CD14-positive monocyte (primary cell): ENCODE results near the gene CCNJL. TPM values are rescaled to one million over a fixed set of nuclear protein-coding genes. Genes with fewer than 3 reads are reported as not detected.
A peak's percentile ranks its signal among the peaks of the same experiment; 100 is the strongest.

Source experiments
- DNase-seq, 3 donors: peaks; one replicate each; pipeline ENCODE4 v3.0.0-alpha.2; 2011 to 2022
- H2AFZ ChIP-seq: 2 replicates; pipeline ENCODE4 v1.6.0; 2012; ENCODE audit warnings: mild to moderate bottlenecking, low read depth, low read length, inconsistent platforms; ENCODE audit not compliant: insufficient read depth, poor library complexity, severe bottlenecking
- H3K27ac ChIP-seq, 2 donors: 1 replicate in 1 of 2; 2 replicates in 1 of 2; pipeline ENCODE4 v1.5.1; 2012 to 2013; ENCODE audit warnings: low read length in 2 of 2, control low read depth in 1 of 2, inconsistent platforms in 1 of 2, low read depth in 1 of 2, mild to moderate bottlenecking in 1 of 2
- H3K27me3 ChIP-seq, 2 donors: one replicate each; pipeline versions ENCODE4 v1.6.0 to v1.6.1; 2011 to 2013; ENCODE audit warnings: low read length in 2 of 2; ENCODE audit not compliant: control insufficient read depth in 2 of 2, insufficient read depth in 2 of 2
- H3K36me3 ChIP-seq, 2 donors: replicated peaks in 1 of 2; 1 replicate in 1 of 2; 2 replicates in 1 of 2; pipeline versions ENCODE4 v1.5.1 to v1.6.1; 2012 to 2013; ENCODE audit warnings: low read length in 2 of 2, control low read depth in 1 of 2, inconsistent platforms in 1 of 2, mild to moderate bottlenecking in 1 of 2; ENCODE audit not compliant: insufficient read depth in 2 of 2, control insufficient read depth in 1 of 2
- H3K4me1 ChIP-seq, 2 donors: 1 replicate in 1 of 2; 2 replicates in 1 of 2; pipeline versions ENCODE4 v1.5.1 to v1.6.1; 2012 to 2013; ENCODE audit warnings: low read length in 2 of 2, control low read depth in 1 of 2, inconsistent platforms in 1 of 2, mild to moderate bottlenecking in 1 of 2, moderate library complexity in 1 of 2; ENCODE audit not compliant: insufficient read depth in 2 of 2, control insufficient read depth in 1 of 2
- H3K4me2 ChIP-seq: replicated peaks from 2 replicates; pipeline ENCODE3; 2012; ENCODE audit warnings: low read length, moderate library complexity, mild to moderate bottlenecking; ENCODE audit not compliant: poor library complexity, severe bottlenecking; ENCODE audit errors: extremely low read depth
- H3K4me3 ChIP-seq, 3 experiments: fragments of 200-600 bp in 1 of 3; sonication (generic) in 1 of 3; replicated peaks in 1 of 3; 1 replicate in 2 of 3; 2 replicates in 1 of 3; pipeline ENCODE4 v1.5.1; 2011 to 2013; ENCODE audit warnings: low read length in 3 of 3, mild to moderate bottlenecking in 3 of 3, control low read depth in 2 of 3, low read depth in 2 of 3, inconsistent platforms in 1 of 3, moderate library complexity in 1 of 3
- H3K79me2 ChIP-seq: 2 replicates; pipeline ENCODE4 v1.6.0; 2012; ENCODE audit warnings: mild to moderate bottlenecking, control low read depth, inconsistent platforms, low read length, moderate library complexity; ENCODE audit not compliant: insufficient read depth
- H3K9ac ChIP-seq: 2 replicates; pipeline ENCODE4 v1.6.0; 2017; ENCODE audit warnings: low read length, mild to moderate bottlenecking; ENCODE audit not compliant: insufficient read depth, poor library complexity, severe bottlenecking
- H3K9me3 ChIP-seq, 2 donors: replicated peaks in 1 of 2; 1 replicate in 1 of 2; 2 replicates in 1 of 2; pipeline versions ENCODE4 v1.5.1 to v1.6.1; 2012 to 2013; ENCODE audit warnings: low read length in 2 of 2, control low read depth in 1 of 2; ENCODE audit not compliant: control insufficient read depth in 1 of 2, insufficient read depth in 1 of 2
- H4K20me1 ChIP-seq: 2 replicates; pipeline ENCODE4 v1.6.0; 2012; ENCODE audit warnings: mild to moderate bottlenecking, low read length, control low read depth, moderate library complexity; ENCODE audit not compliant: insufficient read depth
- H3K27ac Mint-ChIP-seq, 7 donors: one replicate each; pipeline ENCODE4 v1.8.0; 2020; ENCODE audit warnings: mild to moderate bottlenecking in 7 of 7, mixed read lengths in 7 of 7, moderate library complexity in 6 of 7, inconsistent platforms in 2 of 7
- H3K27me3 Mint-ChIP-seq, 3 donors: one replicate each; pipeline ENCODE4 v1.8.0; 2021 to 2022; ENCODE audit warnings: low read depth in 3 of 3, mild to moderate bottlenecking in 3 of 3, mixed read lengths in 3 of 3, moderate library complexity in 3 of 3, inconsistent platforms in 1 of 3
- H3K36me3 Mint-ChIP-seq, 2 donors: one replicate each; pipeline ENCODE4 v1.8.0; 2020; ENCODE audit warnings: mixed read lengths in 2 of 2, inconsistent platforms in 1 of 2, mild to moderate bottlenecking in 1 of 2
- H3K4me1 Mint-ChIP-seq: one replicate; pipeline ENCODE4 v1.8.0; 2020; ENCODE audit warnings: mild to moderate bottlenecking, mixed read lengths
- H3K4me3 Mint-ChIP-seq, 2 donors: one replicate each; pipeline ENCODE4 v1.8.0; 2020; ENCODE audit warnings: mild to moderate bottlenecking in 2 of 2, mixed read lengths in 2 of 2, moderate library complexity in 1 of 2
- H3K9me3 Mint-ChIP-seq, 7 donors: one replicate each; pipeline ENCODE4 v1.8.0; 2020 to 2022; ENCODE audit warnings: mixed read lengths in 7 of 7, mild to moderate bottlenecking in 6 of 7, moderate library complexity in 6 of 7, inconsistent platforms in 2 of 7
- CTCF ChIP-seq: fragments of 200-600 bp; IDR thresholded peaks from one replicate; pipeline ENCODE4 v1.8.0; 2022; ENCODE audit warnings: antibody characterized with exemption, mild to moderate bottlenecking
- WGBS: methylation state at CpG from one replicate; pipeline ENCODE4 v1.1.5; 2013; ENCODE audit warnings: missing lambda C conversion rate; ENCODE audit not compliant: insufficient coverage; 5-methylcytosine and 5-hydroxymethylcytosine counted together
- intact Hi-C, 2 donors: fragments of 100-400 bp; cut with micrococcal nuclease; formaldehyde crosslinking; loops; one replicate each; pipeline versions ENCODE4 v1.15.0 to v1.15.1; 2023
- polyA plus RNA-seq, 3 donors: library from polyadenylated mRNA; depleted of rRNA in 1 of 3; unstranded in 2 of 3; stranded (reverse) in 1 of 3; fragments of 300-500 nt in 2 of 3; fragments of >200 nt in 1 of 3; fragmentation: Illumina TruSeq in 2 of 3; gene quantifications; 1 replicate in 2 of 3; 2 replicates in 1 of 3; pipeline ENCODE4 v1.2.3, GENCODE V29; 2012 to 2021

CCNJL gene
- polyA plus RNA-seq, 3 donors: 0.03 TPM; not detected in 2

DNA sequence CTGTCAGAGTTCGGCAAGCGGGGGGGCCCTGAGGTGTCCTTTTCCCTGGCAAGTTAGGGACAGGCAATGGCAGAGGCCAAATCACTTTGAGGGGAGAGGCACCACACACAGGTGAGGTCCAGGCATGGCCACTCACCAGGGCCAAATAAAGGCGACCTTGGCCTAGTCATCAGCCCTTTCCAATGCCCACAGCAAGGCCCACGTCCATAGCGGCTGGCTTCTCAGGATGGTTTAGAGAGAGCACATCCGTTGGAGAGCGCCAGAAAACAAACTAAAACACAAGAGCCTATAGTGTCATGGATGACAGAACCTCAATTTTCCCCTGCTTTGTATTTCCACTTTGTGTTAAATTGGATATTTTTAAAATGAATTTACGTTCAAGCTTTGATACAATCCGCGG lies 7.0 kb downstream of the CCNJL start:
- Mint-ChIP-seq H3K9me3 (peaks cover 0 to 2% (median 0%) of the 10 kb centered on the region in 7 donors), H3K27ac (no peak overlapping the region), H3K27me3 (peaks cover 28 to 48% (median 40%) of the 10 kb centered on the region in 3 donors), H3K4me3 (no peak overlapping the region), H3K36me3 (no peaks in the 10 kb centered on the region), H3K4me1 (no peaks in the 10 kb centered on the region)
- no peak for DNase-seq
- Histone ChIP-seq H3K4me3 (no peak overlapping the region), H3K27ac (no peak overlapping the region), H3K9ac (no peak overlapping the region), H4K20me1 (no peaks in the 10 kb centered on the region), H2AFZ (no peak overlapping the region), H3K9me3 (no peaks in the 10 kb centered on the region), H3K27me3 (peaks cover 16 to 23% of the 10 kb centered on the region in 2 donors), H3K4me1 (no peaks in the 10 kb centered on the region), H3K79me2 (no peaks in the 10 kb centered on the region), H3K4me2 (no peak overlapping the region), H3K36me3 (no peaks in the 10 kb centered on the region)
- WGBS: 90% methylated on average over 2 of the region's 10 CpGs
- intact Hi-C loops: no loop called here
- TF ChIP-seq CTCF: no peak

- no peak overlapping the region for H3K27ac ChIP-seq
- H3K27ac Mint-ChIP-seq: peak overlapping the region in 1 of 7 donors; percentile 56
- no peak overlapping the region for H3K4me3 ChIP-seq
- no peak overlapping the region for H3K4me3 Mint-ChIP-seq
- no peak overlapping the region for H2AFZ ChIP-seq
- intact Hi-C loops: no loop called here
- TF ChIP-seq CTCF: no peak
- H3K9me3 ChIP-seq: no peaks in the 10 kb centered on the region
- no peaks in the 10 kb centered on the region for H3K4me1 Mint-ChIP-seq
- H3K36me3 ChIP-seq: no peaks in the 10 kb centered on the region
- no CpG with 5 or more reads among the region's 3 CpGs for WGBS
- peaks cover 13 to 33% (median 25%) of the 10 kb centered on the region in 3 donors for H3K27me3 Mint-ChIP-seq
- H3K27me3 ChIP-seq: peaks cover 1 to 7% of the 10 kb centered on the region in 2 donors
- no peaks in the 10 kb centered on the region for H4K20me1 ChIP-seq
- H3K36me3 Mint-ChIP-seq: no peaks in the 10 kb centered on the region
- no peaks in the 10 kb centered on the region for H3K4me1 ChIP-seq
- no peak overlapping the region for H3K9ac ChIP-seq
- no peak for DNase-seq
- H3K4me2 ChIP-seq: no peak overlapping the region
- no peaks in the 10 kb centered on the region for H3K9me3 Mint-ChIP-seq
- no peaks in the 10 kb centered on the region for H3K79me2 ChIP-seq
Observed at GRCh38 chr5:160303690-160304089, 8.7 kb downstream of the CCNJL start.
